Endometrial microvascular endothelial cells (primary cell): ENCODE data around the gene COMMD1. TPM values are rescaled to one million over a fixed set of nuclear protein-coding genes. Genes with fewer than 3 reads are reported as not detected.

Experiments
- total RNA-seq: library from RNA; depleted of rRNA; stranded (reverse); fragments of >200 nt; gene quantifications from one replicate; pipeline ENCODE4 v1.2.3, GENCODE V29; 2015; ENCODE audit errors: inconsistent ontology term

COMMD1 gene
- total RNA-seq, 1 donor from 2014 or later: 57.9 TPM

Other genes starting within 250 kb of the COMMD1 start
- 4.7 TPM for gene FAM161A, start 51.6 kb upstream of the COMMD1 start, total RNA-seq
- gene CCT4, start 17.0 kb upstream of the COMMD1 start, total RNA-seq: 216 TPM